Activated CD8-positive, alpha-beta T cell treated with anti-CD3 and anti-CD28 coated beads for 36 hours (primary cell): ENCODE data around the gene SYNGAP1. TPM values are rescaled to one million over a fixed set of nuclear protein-coding genes. Genes with fewer than 3 reads are reported as not detected.

Experiments
- ATAC-seq: fragments of 200-7000 bp; cut with Tn5 transposase; one replicate; pipeline ENCODE4 v1.10.0; 2021; ENCODE audit warnings: mild to moderate bottlenecking, moderate library complexity
- CTCF ChIA-PET: fragments of 350-600 bp; sonication (Branson Sonifier 250); formaldehyde crosslinking; loops from one replicate; lab custom pipeline; 2021; ENCODE audit warnings: antibody characterized with exemption; lab: Charles Lee
- POLR2A ChIA-PET: fragments of 350-600 bp; sonication (Branson Sonifier 250); formaldehyde crosslinking; loops from one replicate; lab custom pipeline; 2021; ENCODE audit warnings: antibody characterized with exemption; lab: Charles Lee
- DNase-seq: peaks from one replicate; pipeline ENCODE4 v3.0.0-alpha.2; 2020
- H3K27ac Mint-ChIP-seq: one replicate; pipeline ENCODE4 v1.8.0; 2021; ENCODE audit warnings: mild to moderate bottlenecking, mixed read lengths
- H3K27me3 Mint-ChIP-seq: one replicate; pipeline ENCODE4 v1.8.0; 2021; ENCODE audit warnings: mixed read lengths
- H3K36me3 Mint-ChIP-seq: one replicate; pipeline ENCODE4 v1.8.0; 2021; ENCODE audit warnings: low read depth, mixed read lengths
- H3K4me1 Mint-ChIP-seq: one replicate; pipeline ENCODE4 v1.8.0; 2021; ENCODE audit warnings: low read depth, mixed read lengths
- H3K4me3 Mint-ChIP-seq: one replicate; pipeline ENCODE4 v1.8.0; 2021; ENCODE audit warnings: mild to moderate bottlenecking, moderate library complexity, mixed read lengths
- H3K9me3 Mint-ChIP-seq: one replicate; pipeline ENCODE4 v1.8.0; 2021; ENCODE audit warnings: mixed read lengths
- CTCF ChIP-seq: fragments of 200-600 bp; IDR thresholded peaks from one replicate; pipeline ENCODE4 v1.8.0; 2022; ENCODE audit warnings: antibody characterized with exemption, mild to moderate bottlenecking
- intact Hi-C: fragments of 100-400 bp; cut with micrococcal nuclease; formaldehyde crosslinking; loops from one replicate; pipeline ENCODE4 v1.10.0; 2022
- total RNA-seq, 2 experiments: library from RNA; stranded (reverse); gene quantifications; one replicate each; pipeline ENCODE4 v1.2.3, GENCODE V29; 2021

Gene SYNGAP1
- total RNA-seq, 2 experiments from 2014 or later = 57.9 to 67.0 TPM

- POLR2A ChIA-PET = interaction anchor here (1.2 to 3.4 kb wide), 3 partner anchors 10 to 15 kb away, joined by 3 to 14 read pairs (median 3); partner anchors contain the start of gene ZBTB9
- no peaks in the 10 kb centered on the region for H3K9me3 Mint-ChIP-seq
- H3K27ac Mint-ChIP-seq = peak overlapping the region; percentile 62
- CTCF ChIA-PET = no interaction called here
- H3K36me3 Mint-ChIP-seq = peaks cover 38% of the 10 kb centered on the region
- intact Hi-C loops = no loop called here
- no peak overlapping the region for H3K4me3 Mint-ChIP-seq
- peaks cover 8% of the 10 kb centered on the region for H3K4me1 Mint-ChIP-seq
- H3K27me3 Mint-ChIP-seq = no peaks in the 10 kb centered on the region
- no peak for TF ChIP-seq CTCF
- DNase-seq (no peak), ATAC-seq (no peak)
Measured at GRCh38 chr6:33438978-33439594, 19.2 kb downstream of the SYNGAP1 start.

DNA sequence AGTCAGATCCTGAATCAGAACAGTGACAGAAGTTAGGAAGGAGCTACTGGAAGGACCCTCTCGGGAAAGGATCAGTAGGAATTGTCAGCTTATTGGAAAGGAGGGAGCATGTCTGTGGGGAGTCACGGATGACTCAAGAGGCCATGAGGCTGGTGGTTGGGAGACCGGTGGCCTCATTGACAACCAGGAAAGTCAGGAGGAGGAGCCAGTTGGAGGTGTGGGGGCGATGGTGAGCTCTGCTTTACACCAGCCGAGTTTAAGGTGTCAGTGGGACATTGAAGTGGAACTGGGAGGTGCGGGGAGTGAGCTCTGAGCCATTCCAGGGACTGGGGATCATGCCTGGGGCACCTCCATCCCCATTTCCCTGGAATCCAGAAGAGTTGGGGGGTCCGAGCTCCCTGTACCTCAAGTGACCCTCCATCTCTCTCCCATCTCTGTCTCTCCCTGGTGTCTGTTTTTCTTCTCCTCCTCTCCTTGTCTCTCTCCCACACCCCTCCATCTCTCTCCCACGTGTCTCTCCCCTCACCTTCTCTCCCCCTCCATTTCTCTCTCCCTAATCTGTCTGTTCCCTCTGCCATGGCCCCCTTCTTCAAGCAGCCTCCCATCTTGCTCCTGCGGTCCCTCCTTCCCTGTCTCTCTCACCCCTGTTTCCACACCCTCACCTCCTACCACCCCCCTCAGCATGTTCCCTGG, 20.2 kb downstream of the SYNGAP1 start:
- CTCF ChIA-PET = no interaction called here
- no peak for TF ChIP-seq CTCF
- Mint-ChIP-seq H3K4me1 (peaks cover 7% of the 10 kb centered on the region), H3K36me3 (peaks cover 45% of the 10 kb centered on the region), H3K27ac (peak overlapping the region; percentile 64), H3K27me3 (no peaks in the 10 kb centered on the region), H3K9me3 (no peaks in the 10 kb centered on the region), H3K4me3 (no peak overlapping the region)
- intact Hi-C loops = no loop called here
- POLR2A ChIA-PET = interaction anchor here (1.2 to 3.4 kb wide), 3 partner anchors 10 to 14 kb away, joined by 3 to 14 read pairs (median 7); partner anchors contain the start of gene ZBTB9
- ATAC-seq = no peak
- no peak for DNase-seq

DNA sequence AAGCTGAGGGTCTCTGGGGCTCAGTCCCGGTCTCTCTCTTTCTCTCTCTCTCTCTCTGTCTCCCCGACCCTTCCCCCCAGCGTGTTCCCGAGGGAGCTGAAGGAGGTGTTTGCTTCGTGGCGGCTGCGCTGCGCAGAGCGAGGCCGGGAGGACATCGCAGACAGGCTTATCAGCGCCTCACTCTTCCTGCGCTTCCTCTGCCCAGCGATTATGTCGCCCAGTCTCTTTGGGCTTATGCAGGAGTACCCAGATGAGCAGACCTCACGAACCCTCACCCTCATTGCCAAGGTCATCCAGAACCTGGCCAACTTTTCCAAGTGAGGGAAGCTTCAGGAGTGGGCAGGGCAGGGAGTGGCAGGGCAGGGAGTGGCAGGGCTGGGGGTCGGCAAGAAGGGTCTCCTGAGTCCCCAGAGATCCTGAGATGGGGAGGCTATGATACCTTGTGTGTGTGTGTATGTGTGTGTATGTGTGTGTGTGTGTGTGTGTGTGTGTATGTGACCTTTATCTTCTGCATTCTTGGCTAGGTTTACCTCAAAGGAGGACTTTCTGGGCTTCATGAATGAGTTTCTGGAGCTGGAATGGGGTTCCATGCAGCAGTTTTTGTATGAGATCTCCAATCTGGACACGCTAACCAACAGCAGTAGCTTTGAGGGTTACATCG, 20.9 kb downstream of the SYNGAP1 start:
- Mint-ChIP-seq H3K27me3 (no peaks in the 10 kb centered on the region), H3K27ac (no peak overlapping the region), H3K36me3 (peaks cover 38% of the 10 kb centered on the region), H3K4me1 (peaks cover 7% of the 10 kb centered on the region), H3K9me3 (no peaks in the 10 kb centered on the region), H3K4me3 (no peak overlapping the region)
- ATAC-seq (no peak), DNase-seq (no peak)
- ChIA-PET CTCF (no interaction called here), POLR2A (interaction anchor here (2.3 to 3.4 kb wide), 2 partner anchors 9 to 14 kb away, joined by 7 to 14 read pairs; partner anchors contain the start of gene ZBTB9)
- intact Hi-C loops = no loop called here
- no peak for TF ChIP-seq CTCF

GRCh38 chr6:33441457-33441856, 21.6 kb downstream of the SYNGAP1 start:
- no peak for TF ChIP-seq CTCF
- Mint-ChIP-seq H3K27ac (no peak overlapping the region), H3K4me3 (no peak overlapping the region), H3K9me3 (no peaks in the 10 kb centered on the region), H3K27me3 (no peaks in the 10 kb centered on the region), H3K4me1 (peaks cover 7% of the 10 kb centered on the region), H3K36me3 (peaks cover 37% of the 10 kb centered on the region)
- CTCF ChIA-PET = no interaction called here
- intact Hi-C loops = no loop called here
- ATAC-seq (no peak), DNase-seq (no peak)
- POLR2A ChIA-PET = interaction anchor here (1.0 to 3.4 kb wide), 4 partner anchors 8 to 13 kb away, joined by 4 to 14 read pairs (median 6); partner anchors contain the start of gene ZBTB9
